Measurements from ENCODE around the gene MSX1. TPM values are rescaled to one million over a fixed set of nuclear protein-coding genes. Genes with fewer than 3 reads are reported as not detected.

Gene MSX1
- total RNA-seq, 2 donors from 2014 or later = 0.25 to 0.53 TPM

DNA sequence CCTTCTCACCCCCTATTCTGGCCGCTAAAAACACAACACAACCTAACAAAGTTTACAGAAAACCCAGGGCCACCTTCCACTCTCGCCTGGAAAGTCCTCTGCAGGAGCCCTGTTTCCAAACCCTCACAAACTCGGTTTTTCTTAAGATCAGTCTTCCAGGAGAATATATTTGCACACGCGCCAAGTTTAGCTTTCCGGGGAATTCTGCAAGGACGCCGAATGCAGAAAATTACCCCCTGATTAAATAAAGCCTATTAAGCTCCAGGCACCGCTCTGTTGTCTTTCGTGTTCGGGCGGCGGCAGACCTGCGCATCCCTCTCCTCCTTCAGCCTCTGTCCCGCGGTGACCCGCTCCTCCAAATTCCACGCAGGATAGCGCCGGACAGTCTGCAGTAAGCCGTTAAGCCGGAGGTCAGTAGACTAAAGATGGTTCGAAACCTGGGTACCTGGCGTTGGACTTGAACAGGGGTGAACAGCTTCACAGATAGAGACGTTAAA is 5.0 kb downstream of the MSX1 start:
- no peak overlapping the region for H3K27ac ChIP-seq
- H3K4me1 ChIP-seq = peaks cover 7% of the 10 kb centered on the region
- no peak overlapping the region for H3K4me3 ChIP-seq
- no peak for DNase-seq
- H3K9ac ChIP-seq (ENCODE audit: low read depth in 2 of 2, low read length in 2 of 2) = no peak overlapping the region
- intact Hi-C loops (cut with DNase I) = no loop called here
- H3K9me3 ChIP-seq = no peaks in the 10 kb centered on the region
- peaks cover 97% of the 10 kb centered on the region for H3K27me3 ChIP-seq
- TF ChIP-seq, protein P1, sequence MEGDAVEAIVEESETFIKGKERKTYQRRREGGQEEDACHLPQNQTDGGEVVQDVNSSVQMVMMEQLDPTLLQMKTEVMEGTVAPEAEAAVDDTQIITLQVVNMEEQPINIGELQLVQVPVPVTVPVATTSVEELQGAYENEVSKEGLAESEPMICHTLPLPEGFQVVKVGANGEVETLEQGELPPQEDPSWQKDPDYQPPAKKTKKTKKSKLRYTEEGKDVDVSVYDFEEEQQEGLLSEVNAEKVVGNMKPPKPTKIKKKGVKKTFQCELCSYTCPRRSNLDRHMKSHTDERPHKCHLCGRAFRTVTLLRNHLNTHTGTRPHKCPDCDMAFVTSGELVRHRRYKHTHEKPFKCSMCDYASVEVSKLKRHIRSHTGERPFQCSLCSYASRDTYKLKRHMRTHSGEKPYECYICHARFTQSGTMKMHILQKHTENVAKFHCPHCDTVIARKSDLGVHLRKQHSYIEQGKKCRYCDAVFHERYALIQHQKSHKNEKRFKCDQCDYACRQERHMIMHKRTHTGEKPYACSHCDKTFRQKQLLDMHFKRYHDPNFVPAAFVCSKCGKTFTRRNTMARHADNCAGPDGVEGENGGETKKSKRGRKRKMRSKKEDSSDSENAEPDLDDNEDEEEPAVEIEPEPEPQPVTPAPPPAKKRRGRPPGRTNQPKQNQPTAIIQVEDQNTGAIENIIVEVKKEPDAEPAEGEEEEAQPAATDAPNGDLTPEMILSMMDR (IDR thresholded peaks at IDR 0.05) = no peak
- H3K36me3 ChIP-seq = no peaks in the 10 kb centered on the region

DNA sequence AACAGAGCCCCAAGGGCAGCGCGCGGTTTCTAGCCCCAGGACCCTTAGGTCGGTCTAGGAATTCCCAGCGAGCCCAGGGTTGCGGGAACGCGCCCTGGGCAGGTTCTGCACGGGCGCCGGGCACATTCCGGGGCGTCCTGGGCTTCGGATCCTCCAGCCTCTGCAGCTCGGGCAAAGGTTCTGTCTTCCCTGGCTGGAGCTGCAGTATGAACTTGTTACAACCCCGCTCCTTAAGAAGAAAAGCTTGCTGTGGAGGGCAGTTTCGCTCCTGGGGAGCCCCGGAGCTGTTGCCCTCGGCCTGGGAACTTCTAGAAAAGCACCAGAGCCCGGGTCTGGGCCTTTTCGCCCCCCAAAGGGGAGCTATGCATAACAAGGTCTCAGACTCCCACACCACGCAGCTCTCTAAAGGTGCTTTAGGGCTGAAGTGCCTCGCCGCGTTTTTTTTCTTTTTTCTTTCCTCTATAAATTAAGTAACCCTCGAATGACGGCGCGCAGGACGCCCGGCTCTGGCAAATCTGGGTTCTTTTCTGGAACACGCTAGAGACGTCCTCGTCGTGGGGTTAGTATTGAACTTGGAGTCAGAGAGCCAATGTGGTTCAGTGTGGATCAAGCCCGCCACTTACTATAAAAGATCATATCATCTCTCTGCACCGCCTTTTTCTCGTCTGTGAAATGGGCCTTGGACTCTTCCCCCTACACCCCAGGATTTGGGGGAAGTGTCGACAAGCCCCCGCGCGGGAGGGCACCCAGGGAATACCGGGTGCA is 5.7 kb downstream of the MSX1 start:
- Histone ChIP-seq H3K9me3 (no peaks in the 10 kb centered on the region), H3K4me1 (peaks cover 5% of the 10 kb centered on the region), H3K4me3 (no peak overlapping the region), H3K36me3 (no peaks in the 10 kb centered on the region), H3K27me3 (peaks cover 99% of the 10 kb centered on the region), H3K27ac (no peak overlapping the region), H3K9ac (ENCODE audit: low read depth in 2 of 2, low read length in 2 of 2) (no peak overlapping the region)
- DNase-seq = no peak
- TF ChIP-seq, protein P1 (IDR thresholded peaks at IDR 0.05) = no peak
- intact Hi-C loops (cut with DNase I) = no loop called here

DNA sequence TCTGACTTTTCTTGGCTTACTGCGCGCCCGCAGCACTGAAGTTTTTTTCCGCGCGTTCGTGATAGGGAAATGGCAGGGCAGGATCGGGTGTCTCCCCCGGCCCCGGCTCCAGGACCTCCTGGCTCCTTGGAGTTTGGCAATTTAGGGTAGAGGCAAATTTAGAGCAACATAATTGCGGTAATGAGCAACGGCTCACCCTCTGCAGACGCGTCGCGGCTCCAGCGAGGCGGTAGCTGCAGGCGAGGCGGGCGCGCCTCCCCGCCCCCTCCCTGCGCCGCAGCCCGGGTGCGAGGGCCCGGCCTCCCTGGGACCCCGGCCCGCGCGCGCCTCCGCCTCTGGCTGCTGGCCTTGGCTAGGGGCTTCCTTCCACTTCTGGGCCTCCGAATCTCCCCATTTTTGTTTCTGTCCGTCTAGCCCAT is 6.2 kb downstream of the MSX1 start:
- H3K27ac ChIP-seq = no peak overlapping the region
- TF ChIP-seq, protein P1 (IDR thresholded peaks at IDR 0.05) = no peak
- no peak overlapping the region for H3K9ac ChIP-seq (ENCODE audit: low read depth in 2 of 2, low read length in 2 of 2)
- H3K9me3 ChIP-seq = no peaks in the 10 kb centered on the region
- intact Hi-C loops (cut with DNase I) = no loop called here
- no peak for DNase-seq
- H3K27me3 ChIP-seq = peaks cover 99% of the 10 kb centered on the region
- no peak overlapping the region for H3K4me3 ChIP-seq
- no peaks in the 10 kb centered on the region for H3K36me3 ChIP-seq
- no peaks in the 10 kb centered on the region for H3K4me1 ChIP-seq

DNA sequence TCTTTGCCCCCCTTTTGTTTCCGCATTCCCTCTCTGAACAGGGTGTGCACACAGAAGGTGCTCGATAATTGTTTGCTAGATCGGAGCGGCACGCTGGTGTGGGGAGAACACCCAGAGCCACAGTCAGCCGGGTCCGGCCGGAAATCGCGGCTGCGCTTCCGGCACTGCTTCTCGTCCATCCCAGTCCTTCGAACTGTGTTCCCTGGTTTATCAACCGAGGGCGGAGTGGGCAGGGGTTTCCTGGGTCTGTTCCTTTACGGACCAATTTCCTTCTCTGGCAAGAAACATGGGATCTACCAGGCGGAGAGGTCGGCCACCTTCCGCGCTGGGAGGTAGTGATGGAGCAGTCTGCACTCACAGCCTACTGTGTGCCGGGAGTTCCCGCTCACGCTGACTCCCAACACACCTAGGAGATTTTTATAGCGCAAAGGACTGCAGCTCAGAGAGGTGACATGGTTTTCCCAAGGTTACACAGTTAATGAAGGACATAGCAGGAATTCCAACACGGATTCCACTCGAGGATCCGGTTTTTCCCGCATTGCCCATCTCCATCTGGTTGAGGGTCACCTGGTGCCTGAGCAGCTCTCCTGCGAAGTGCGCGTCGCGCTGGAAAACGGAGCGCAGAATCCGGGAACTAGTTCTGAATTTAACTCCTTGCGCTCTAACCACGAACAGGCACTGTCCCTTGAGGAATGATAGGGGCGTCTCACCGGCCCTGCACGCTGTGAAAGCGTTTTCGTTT is 6.8 kb downstream of the MSX1 start:
- Histone ChIP-seq H3K27ac (no peak overlapping the region), H3K27me3 (peaks cover 99% of the 10 kb centered on the region)

DNA sequence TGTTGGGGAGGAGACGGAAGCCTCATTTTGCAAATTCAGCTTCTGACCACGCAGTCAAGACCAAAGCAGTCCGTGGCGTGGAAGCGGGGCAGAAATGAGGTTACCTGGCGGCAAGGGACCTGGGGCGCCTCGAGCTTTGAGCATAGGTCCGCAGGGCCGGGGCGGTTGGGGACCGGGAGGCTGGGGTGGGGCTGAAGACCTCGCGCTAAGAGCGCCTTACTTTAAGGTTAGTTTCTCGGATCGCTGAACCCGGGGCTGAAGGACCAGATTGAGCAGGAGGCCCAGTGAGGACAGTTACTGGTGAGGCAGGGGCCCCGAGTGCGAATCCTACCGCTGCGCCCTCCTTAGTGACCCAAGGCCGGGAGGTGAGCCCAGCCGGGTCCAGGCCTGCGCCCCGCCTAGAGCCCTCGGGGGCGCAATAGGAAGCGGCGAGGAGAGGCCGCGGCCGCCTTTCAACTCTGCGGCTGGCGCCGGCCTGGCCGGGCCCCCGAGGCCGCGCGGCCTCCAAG is 7.5 kb downstream of the MSX1 start:
- no peak overlapping the region for H3K27ac ChIP-seq
- intact Hi-C loops (cut with DNase I) = no loop called here
- H3K36me3 ChIP-seq = no peaks in the 10 kb centered on the region
- no peaks in the 10 kb centered on the region for H3K4me1 ChIP-seq
- H3K4me3 ChIP-seq = no peak overlapping the region
- H3K9me3 ChIP-seq = no peaks in the 10 kb centered on the region
- peaks cover 99% of the 10 kb centered on the region for H3K27me3 ChIP-seq
- H3K9ac ChIP-seq (ENCODE audit: low read depth in 2 of 2, low read length in 2 of 2) = no peak overlapping the region
- TF ChIP-seq, protein P1 (IDR thresholded peaks at IDR 0.05) = no peak
- no peak for DNase-seq

More for the DNA sequence above, 6.8 kb downstream of the MSX1 start:
- no peaks in the 10 kb centered on the region for H3K36me3 ChIP-seq
- no peaks in the 10 kb centered on the region for H3K4me1 ChIP-seq
- intact Hi-C loops (cut with DNase I) = no loop called here
- TF ChIP-seq, protein P1 (IDR thresholded peaks at IDR 0.05) = no peak
- H3K4me3 ChIP-seq = no peak overlapping the region
- no peaks in the 10 kb centered on the region for H3K9me3 ChIP-seq
- DNase-seq = no peak
- H3K9ac ChIP-seq (ENCODE audit: low read depth in 2 of 2, low read length in 2 of 2) = no peak overlapping the region

All from colonic mucosa (tissue), 4 donors.